Stimulated activated CD8-positive, alpha-beta memory T cell treated with anti-CD3 and anti-CD28 coated beads, Interleukin-15, amount 100 ng/mL, for 1 hour (primary cell): ENCODE results near the gene TIMP3.

ENCODE experiments used
- DNase-seq: peaks from one replicate; pipeline ENCODE4 v3.0.0-alpha.2; 2020; ENCODE audit warnings: low read depth

The TIMP3 gene

DNA sequence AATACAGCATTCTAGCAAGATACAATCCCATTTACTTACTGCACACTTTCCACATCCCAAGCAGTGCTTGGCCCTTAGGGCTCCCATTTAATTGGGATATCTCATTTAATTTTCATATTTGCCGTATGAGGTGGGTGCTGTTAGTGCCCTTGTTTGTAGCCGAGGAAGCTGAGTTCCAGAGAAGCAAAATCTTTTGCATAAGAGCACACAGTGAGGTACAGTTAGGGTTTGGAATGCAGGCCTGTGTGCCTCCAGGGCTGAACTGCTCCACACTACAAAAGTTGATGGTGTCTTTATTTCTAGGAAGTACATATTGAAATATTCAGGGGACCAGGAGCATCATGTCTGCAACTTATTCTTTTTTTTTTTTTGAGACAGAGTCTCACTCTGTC, 15.5 kb upstream of the TIMP3 start:
- no peak for DNase-seq

DNA sequence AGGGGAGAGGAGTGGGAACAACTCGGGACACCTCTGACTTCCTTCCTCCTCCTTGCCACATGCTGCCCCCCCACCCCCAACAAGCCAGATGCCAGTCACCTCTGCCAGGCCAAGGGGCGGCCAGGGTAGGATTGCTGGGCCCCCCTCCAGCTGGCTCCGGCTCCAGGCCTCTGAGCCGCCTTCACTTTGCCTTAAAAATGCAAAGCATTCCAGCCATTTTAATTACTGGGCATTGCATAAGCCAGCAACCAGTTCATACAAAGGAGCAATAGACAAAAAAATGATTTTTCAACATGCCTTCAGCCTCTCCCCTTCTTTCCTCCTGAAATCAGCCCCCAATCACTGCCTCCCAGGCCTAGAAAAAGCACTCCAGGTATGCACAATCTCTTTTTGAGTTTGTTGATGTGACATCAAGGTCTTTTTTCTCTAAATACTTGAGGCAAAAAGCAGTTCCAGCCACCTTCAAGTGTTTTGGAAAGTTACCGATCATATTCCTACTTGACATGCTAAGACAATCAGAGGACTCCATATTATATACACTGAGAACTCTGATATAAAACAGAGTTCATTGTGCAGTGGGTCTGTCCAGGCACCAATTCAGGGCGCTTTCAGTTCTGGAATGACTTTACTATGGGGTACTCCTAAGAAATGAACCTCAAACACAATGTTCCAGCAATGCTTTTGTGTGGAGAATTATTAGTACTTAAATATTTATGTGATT, 12.4 kb upstream of the TIMP3 start:
- DNase-seq, result no peak

DNA sequence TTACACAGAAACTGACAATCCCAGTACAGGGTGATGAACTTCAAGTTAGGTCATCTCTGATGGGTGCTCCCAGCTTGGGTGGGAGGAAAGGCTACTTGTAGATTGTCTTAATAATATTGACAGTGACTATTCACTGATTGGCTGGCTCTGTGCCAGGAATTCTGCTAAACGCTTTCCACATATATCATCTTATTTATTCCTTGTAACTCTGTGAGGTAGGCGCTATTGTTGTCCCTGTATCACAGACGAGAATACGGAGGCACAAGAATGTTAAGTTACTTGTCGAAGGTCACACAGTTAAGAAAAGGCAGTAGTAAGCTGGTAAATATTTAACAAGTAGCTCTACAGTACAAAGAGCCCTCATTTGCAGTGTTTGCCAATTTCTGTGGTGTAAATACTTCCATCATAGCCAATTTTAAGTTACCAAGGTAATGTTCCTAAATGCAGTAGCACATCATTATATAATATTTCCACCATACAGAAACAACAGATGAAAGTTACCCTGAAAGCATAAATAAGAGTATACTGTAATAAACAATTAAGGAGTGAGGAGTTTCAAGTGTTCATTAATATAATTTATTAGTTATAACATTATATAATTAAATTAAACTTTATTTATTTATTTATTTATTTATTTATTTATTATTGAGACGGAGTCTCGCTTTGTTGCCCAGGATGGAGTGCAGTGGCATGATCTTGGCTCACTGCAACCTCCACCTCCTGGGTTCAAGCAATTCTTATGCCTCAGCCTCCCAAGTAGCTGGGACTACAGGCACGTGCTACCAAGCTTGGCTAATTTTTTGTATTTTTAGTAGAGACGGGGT, 11.5 kb upstream of the TIMP3 start:
- no peak for DNase-seq

DNA sequence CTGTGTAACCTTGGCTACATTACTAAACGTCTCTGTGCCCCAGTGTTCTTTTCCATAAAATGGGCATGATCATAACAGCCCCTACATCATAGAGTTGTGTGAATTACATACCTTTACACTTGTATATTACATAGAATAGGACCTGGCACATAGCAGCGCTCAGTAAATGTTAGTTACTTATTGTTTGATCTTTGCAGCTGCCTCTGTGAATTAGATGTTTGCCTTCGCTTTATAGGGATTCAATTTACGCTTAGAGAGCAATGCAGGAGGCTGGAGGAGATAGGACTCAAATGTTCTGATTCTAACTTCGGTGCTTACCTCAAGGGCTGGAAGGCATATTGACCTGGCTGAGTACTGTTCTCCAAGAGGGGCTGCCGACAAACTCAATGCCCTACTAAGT, 10.4 kb upstream of the TIMP3 start:
- no peak for DNase-seq

DNA sequence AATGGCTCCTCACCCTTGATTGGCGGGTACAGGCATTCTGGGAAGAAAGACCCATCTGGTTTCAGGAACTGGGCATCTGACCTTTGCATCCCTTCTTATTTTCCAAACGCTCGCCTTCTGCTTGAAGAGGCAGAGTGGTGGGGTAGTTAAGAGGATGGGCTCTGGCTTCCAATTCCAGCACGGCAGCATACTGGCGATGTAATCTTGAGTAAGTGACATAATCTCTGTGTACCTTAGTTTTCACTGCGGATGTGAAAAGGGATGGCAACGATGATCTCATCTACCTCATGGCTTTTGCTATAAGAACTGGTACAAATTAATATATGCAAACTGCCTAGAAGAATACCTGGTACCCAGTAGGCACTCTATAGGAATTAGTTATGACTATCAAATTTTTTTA, 10.0 kb upstream of the TIMP3 start:
- no peak for DNase-seq

DNA sequence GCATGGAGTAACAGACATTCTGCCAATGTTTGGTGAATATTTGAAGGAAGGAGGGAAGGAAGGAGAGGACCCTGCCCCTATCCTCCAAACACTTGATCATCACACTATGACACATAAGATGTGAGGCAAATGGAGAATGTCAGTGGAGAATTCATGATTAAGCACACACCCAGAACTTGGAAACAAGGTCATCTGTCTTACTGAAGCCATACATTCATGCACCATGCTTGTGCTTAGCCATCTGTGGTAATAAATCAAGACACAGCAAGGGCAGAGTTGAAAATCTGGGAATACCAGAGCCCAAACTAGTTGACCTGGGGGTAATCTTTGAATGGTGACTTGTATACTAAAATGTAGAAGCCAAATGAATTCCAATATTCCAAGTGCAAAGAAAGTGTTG, 7.9 kb upstream of the TIMP3 start:
- no peak for DNase-seq

DNA sequence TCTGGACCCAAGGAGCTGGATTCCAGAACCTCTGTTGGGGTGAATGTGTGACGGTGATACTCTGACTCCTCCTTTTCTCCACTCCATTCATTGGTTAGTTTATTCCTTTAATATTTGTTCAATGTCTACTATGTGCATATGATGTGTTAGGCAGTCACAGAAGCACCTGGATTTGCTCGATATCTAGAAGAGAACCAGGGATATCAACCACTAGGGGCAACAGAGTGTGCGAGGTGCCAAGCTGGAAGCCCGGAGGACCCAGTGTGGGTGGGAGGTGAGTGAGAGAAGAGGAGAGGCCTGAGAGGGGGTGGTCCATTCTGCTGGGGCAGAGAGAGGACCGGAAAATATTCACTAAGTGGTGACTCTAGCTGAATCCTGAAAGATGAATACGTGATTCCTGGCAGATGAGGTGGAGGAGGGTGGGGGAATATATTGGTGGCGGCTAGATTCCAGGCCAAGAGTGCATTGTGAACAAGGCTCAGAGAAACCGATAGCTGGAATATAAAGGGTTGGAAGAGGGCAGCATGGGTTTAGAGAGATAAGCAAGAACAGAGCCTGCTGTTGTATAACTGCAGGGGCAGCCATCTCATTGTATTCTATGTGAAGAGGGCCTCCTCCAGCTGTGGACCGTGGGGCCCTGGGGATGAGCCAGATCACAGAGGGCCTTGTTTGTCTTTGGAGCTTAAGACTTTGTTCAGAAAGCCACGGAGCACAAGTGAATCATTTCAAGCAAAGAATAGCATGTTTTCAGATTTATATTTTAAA, 6.9 kb upstream of the TIMP3 start:
- no peak for DNase-seq

DNA sequence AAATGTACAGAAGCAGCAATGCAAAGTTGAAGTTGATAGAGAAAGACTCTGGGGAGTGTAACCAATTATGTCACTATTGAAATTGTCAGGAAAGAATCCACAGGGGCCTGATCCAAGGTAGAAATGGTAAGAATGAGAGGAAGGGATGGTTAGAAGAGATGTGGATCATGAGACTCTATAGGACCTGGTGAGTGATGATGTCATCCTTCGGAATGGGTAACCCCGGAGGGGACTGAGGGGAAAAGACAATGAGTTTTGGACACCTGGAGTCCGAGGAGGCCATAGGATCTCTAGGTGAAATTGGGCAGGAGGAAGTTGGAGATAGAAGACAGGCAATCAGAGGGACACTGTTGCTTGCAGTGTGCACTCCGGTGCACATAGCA, 6.3 kb upstream of the TIMP3 start:
- no peak for DNase-seq

DNA sequence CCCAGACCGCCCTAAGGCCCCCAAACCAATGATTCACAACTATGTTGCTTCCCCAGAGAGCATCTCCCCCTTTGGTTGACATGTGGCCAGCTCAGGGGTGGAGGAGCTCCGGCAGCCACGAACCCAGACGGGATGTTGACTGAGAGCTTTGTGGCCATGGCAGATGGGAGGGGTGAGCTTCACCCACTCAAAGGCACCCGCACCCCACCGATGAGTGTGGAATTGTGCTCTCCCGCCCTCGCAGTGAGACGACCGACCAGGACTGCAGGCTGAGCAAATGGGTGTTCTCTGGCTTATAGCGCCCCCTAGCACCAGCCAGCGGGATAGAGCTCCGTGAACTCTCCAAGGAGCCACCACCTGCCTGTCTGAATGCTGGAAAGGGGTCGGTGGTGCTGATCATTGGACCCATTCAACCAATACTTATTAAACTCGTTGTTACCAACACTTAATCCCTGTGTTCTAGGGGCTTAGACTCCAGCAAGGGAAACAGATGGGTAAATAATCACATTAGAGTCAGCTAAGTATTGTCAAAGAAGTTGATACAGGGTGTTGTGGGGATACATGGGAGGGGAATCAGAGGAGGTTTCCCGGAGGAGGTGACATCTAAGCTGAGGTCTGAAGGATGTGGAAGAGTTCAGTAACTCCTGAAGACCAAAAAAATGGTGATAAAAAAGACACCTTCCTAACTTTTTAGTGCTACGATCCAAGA, 4.5 kb upstream of the TIMP3 start:
- DNase-seq, result peak; percentile 23

DNA sequence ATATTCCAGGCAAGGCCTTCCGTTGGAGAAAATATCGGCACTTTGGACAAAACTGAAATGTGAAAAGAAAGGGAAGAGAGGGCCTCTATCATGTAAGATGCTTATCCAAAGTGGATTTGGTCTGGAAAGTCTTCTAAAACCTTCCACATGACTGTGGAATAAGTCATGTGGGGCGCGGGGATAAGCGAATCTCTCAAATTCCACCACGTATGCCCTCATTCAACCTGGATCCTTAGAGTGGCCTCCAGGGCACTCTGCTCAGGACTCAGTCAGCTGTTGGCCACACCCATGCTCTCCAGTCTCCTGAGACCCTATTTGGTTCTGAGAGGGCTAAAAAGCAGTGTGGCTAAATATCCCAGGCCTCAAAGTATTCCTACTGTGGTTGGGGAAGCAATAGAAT, 2.0 kb upstream of the TIMP3 start:
- no peak for DNase-seq

DNA sequence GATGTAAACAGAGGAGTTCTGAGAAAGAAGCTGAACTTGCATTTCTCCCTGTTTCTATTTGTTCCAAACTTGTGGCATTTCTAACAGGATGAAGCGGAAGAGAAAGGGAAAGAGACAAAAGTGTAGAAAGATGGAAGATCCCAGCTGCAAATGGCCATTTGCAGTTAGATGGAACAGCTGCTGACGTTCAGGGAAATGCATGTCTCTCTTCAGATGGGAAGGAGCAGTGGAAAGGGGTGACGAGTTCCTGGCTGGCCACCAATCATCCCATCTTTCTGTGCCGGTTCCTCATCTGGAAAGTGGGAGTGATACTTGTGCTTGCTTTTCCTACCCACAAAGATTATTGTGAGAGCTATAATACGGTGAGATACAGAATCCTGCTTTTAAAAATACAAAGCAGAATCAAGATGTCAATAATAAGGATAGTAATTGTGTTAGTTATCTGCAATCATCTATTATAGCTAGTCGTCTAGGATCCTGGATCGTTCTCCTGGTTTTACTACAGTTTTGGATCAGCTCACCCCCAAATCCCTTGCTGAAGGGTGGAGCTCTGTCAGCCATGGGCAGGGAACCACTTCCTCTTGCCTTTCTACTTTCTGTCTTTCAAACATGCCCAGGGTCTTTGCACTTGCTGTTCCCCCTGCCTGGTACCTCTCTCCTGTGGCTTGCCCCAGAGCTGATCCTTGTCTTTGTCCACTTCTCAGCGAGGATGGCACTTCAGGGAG, 1.2 kb upstream of the TIMP3 start:
- no peak for DNase-seq

DNA sequence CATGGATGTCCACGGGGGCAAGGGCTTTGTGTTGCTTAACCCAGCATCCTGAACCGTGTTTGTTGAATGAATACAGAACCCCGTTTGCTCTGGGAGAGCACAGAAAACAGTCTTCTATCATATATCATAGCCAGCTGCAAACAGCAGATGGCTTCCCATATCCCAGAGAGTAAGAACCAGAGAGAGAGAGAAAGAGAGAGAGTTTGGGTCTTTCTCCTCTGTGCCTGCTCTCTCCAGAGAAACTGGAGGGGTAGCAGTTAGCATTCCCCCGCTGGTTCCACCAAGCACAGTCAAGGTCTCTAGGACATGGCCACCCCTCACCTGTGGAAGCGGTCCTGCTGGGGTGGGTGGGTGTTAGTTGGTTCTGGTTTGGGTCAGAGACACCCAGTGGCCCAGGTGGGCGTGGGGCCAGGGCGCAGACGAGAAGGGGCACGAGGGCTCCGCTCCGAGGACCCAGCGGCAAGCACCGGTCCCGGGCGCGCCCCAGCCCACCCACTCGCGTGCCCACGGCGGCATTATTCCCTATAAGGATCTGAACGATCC, 440 bp upstream of the TIMP3 start:
- no peak for DNase-seq

DNA sequence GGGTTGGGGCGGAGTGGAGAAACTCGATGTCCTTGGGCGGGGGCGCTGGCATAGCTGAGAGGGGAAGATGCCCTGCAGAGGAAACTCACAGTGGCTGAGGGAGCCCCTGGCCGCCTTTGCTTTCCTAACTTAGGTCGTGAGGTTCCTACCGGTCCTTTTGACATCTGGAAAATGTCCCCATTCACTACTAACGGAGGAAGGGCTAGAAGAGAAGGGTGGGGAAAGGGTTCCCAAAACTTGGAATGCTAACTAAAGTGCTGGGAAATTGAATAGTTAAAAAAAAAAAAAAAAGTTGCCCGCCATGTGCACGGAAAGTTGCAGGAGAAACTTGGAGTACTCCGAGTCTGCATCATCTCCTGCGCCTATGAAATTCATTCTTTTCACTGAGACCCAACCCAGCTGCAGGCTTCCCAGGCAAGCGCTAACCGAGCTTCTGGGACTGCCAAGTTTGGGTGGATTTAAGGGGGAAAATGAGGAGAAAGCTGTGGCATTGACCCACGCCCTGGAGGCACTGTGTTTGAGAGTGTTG, 796 bp downstream of the TIMP3 start:
- no peak for DNase-seq

DNA sequence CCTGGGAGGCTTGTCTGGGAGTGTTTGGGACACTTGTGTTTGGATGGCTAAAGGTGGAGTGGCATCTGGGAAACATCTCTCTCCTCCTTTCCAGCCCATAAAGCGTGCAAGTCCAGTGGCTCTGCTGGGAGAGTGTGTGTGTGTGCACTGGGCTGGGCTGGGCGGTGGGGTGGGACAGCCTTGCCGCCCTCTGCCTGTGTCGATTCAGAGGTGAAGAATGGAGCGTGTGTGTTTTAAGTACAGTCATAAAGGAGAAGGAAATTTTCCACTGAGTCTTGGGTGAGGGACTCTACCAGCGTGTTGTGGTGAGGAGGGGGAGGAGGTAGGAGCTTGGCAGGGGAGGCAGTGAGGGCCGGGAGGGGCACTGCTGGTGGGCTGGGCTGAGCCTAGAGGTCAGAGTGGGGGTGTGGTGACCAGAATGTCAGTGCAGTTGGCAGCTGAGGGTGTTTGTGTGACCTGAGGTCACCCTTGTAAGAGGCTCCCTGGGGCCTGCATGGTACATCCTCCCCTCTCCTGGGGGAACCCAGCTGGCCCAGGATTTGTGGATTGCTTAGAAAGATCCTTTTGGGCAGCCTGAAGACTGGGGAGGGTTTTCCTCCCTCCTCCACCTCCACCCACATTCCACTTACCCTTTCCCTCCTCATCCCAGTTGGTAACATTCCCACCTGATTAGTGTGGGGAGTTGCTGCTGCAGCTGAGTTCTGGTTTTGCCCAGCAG, 1.7 kb downstream of the TIMP3 start:
- no peak for DNase-seq

DNA sequence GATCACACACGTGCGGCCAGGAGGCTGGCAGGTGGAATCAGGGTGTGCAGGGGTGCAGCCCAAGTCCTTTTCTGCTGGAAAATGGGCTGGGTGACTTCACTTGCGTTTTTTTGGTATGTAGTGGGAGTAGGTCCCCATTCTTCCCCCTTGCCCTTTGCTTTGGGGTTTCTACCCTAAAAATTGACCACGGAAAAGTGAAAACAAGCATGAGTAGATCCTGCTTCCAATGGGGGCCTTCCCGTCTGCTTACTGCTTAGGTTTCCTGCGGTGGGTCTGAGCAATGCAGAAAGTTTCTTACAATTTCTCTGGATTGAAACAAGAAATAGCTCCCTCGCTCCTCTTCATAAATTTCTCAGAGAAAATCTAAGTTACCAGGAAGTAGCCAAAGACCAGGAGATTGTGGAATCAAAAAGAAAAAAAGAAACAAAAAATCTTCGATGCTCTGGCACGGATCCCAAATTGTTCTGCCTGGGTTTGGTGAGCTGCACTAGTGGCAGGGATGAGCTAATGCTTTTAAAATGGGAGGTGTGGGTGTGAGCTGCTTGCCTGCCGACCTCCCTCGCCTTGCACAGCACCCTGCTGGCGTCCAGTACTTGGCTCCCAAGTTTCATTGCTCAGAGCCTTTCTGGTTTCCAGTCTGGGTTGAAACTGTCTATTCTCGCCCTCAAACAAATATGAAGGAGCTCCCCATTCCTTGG, 2.4 kb downstream of the TIMP3 start:
- no peak for DNase-seq

DNA sequence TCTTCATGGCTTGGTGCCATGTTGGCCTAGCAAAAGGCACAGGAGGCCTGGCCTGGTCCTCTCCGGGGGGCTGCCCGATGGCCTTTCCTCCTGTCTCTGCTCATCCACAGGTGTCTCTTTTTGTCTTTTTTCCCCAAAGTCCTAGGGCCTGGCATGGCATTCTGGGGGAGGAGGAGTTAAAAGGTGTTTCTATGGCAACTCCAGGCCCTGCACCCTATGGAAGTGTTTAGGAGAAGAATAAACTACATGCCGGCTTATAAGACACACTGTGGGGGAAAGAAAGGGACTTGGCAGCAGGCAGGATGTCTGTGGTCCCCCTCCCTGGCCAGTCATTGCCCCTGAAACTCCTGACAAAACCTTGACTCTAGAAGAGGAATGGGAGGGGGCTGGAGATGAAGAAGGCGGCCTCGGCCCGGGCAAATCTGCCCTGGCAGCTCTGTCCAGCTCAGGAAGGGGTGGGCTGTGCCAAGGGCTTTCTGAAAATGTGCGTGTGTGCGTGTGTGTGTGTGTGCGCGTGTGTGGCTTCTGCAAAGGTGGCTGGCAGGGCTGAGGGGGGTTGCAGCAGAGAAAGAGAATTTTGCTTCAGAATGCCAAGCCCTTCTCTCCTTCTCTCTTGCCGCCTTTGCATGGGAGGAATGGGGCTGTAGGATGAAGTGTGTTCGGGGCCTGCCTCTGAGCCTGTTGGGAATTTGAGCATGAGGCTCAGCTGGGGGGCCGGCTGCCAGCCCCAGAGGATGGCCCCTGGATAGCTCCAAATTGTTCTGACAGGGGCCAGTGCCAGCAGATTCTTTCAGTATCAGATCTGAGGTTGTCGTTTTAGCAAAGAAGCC, 3.2 kb downstream of the TIMP3 start:
- no peak for DNase-seq

DNA sequence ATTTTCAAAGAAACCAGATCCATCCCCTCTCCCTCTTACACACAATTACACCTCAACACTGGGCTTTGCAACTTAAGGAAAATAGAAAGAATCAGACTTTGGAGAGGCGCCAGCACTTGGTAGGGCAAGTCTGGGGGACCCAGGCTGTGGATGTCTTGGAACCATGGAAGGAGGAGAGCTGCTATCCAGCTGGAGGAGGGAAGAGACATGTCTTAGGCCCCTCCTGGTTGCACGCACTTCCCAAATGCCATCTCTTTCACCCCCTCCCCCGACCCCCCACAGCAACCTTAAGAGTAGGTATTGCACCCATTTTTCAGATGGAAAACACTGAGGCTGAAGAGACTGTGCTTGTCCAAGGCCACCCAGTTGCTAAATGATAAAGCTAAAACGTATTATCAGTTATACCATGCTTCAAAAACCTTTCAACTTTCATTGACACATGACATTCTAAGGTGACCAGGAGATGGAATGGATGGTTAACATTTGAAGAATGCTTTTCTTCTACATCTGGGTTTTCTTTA, 3.9 kb downstream of the TIMP3 start:
- no peak for DNase-seq

DNA sequence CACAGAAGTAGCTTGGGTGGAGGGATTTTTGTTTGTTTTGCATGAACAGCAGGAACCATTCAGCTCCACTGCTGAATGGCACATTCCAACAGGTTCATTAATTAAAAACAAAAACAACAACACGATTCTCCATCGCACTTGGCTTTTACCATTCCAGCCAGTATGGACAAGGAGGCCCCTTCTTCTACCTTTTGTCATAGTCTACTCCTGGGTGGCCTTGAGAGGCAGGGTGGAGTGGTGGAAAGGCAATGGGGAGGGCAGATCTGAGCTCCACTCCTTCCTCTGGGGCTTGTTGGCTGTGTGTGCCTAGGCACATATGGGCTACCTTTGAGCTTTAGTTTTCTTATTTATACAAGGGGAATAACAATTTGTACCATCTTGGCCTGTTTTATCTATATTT, 4.8 kb downstream of the TIMP3 start:
- no peak for DNase-seq

DNA sequence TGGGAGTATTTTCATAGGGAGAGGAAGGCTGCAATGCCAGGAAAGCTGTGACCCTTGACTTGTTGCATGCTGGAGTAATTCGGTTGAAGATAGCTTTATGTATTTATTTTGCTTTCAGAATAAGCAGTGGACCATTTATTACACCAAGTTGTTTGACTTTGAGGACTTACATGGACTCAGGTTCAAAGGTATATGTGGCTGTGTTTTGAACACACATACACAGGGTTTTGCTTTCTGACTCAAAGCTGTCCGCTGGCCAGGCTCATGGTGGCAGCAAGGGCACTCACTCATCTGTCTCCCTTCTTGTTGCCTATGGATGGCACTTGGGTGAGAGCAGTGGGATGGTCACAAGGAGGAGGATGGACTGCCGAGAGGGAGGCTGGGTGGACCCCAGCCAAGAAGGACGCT, 6.5 kb downstream of the TIMP3 start:
- no peak for DNase-seq
